GM21515 (cell line): Measurements from ENCODE around the gene WWP2.
"Not testable (repeated sequence)": the region's sequence is repeated elsewhere in the genome, so short reads cannot be mapped to it uniquely, and the experiment has no call there.

ENCODE experiments used
- ATAC-seq: cut with Tn5 transposase; IDR thresholded peaks from one replicate; pipeline ENCODE4 v1.9.1; 2021; ENCODE audit not compliant: unreplicated experiment

The WWP2 gene

DNA sequence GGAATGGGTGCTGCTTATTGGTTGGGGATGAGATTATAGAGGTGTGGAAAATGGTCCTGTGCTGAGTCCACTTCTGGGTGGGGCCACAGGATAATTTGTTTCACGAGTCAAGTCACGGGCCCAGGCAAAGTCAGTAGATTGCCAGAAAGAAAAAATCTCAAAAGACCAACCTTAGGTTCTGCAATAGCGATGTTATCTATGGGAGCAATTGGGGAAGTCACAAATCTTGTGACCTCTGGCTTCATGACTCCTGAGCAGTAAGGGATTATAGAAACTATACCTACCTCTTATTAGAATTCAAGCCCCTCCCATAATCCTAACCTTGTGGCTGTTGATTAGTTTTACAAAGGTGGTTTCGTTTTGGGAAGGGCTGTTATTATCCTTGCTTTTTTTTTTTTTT is 31.4 kb downstream of the WWP2 start:
- ATAC-seq = no peak

DNA sequence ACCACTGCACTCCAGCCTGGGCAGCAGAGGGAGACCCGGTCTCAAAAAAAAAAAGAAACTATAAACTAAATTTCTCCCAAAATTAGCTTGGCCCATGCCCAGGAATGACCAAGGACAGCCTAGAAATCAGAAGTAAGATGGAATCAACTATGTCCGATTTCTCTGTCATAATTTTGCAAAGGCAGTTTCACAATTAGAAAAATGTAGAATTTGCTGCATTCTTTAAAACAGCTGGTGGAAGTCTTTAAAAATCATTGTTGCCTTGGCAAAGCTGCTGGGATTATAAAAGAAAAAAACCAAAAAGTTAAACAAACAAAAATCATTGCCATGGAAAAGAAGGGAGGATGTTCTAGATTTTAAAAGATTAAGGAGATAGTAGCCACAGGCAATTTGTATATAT is 32.4 kb downstream of the WWP2 start:
- ATAC-seq = no peak

DNA sequence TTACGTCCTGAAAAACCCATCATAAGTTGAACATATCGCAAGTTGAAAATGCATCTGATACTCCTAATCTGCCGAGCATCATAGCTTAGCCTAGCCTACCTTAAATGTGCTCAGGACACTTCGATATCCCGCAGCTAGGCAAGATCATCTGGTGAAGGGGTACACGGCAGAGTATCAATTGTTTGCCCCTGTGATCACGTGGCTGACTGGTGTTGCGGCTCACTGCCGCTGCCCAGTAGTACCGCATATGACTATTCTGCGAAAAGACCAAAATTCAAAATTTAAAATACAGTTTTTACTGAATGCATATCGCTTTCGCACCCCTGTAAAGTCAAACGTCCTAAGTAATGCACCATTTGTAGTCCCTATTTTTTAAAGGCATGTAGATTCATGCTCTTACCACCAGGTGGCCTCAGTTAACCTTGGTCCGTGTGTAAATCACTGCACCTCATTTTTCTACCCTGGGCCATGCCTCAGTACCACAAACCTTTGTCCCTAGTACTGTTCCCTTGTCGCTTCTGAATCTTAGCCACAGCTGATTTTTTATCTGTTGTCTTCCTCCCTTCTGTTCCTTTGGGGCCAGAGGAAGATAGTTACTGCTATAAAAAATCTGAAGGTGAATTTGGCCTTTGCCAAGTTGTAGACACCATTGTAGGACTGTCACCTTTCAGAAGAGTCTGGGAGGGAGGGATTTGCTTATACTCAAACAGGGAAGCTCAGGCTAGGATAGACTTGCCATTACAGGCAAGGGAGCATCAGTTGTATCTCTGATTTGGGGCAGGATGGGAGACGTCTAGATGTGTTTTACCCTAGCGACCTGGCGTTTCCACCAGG is 34.4 kb downstream of the WWP2 start:
- no peak for ATAC-seq

DNA sequence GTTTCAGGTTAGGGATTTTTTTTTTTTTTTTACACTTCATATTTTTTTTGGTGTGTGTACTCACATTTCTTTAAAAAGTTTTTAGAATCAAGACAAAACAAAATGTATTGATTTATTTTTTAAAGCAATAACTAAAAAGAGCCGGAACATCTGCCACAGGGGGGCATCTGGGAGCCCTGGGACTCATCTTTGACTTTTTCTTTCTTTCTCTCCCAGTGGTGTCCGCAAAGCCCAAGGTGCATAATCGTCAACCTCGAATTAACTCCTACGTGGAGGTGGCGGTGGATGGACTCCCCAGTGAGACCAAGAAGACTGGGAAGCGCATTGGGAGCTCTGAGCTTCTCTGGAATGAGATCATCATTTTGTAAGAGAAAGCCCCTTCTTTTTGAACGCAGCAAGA is 36.3 kb downstream of the WWP2 start:
- ATAC-seq = no peak

DNA sequence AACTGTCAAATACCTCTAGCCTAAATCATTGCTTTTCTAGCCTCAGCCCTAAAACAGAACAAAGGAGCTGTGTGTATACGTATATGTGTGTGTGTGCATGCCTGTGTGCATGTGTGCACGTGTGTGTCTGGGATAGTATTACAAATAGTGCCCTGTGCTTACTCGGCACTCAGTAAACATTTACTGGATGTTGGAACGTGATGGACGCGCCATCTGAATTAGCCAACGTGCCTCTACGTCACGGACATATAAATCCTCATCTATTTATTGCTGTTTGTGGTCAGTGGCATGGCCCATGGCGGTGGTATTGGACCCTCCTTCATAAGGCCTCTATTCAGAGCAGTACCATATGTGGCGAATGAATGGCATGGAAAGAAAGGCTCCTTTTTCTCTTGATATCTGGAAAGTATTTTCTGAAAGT is 37.5 kb downstream of the WWP2 start:
- no peak for ATAC-seq

DNA sequence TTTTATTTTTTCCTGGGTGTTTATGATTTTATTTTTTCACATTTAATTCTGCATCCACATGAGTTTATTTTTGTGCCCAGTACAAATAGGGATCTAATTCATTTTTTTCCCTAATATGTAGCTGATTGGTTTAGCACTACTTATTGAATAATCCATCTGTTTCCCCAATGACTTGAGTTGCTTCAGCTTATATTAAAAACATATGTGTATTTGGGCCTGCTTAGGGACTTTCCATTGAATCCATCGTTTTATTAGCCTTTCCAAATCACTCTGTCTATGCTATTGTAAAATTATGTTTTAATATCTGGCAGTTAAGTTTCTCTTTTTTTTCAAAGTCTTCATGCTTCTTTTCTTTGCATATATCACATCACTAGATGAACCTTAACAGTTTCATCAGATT is 42.2 kb downstream of the WWP2 start:
- no peak for ATAC-seq

DNA sequence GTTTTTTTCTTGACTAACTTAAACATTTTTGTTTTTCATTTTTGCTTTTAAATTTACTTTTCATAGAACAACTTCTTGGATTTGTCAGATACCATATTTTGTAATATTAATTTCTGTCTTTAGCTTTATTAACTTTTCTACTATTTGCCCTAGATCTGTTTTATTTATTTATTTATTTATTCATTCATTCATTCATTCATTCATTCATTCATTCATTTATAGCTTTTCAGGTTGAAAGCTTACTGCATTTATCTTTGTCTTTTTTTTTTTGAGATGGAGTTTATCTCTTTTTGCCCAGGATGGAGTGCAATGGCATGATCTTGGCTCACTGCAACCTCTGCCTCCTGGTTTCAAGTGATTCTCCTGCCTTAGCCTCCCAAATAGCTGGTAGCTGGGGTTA is 44.6 kb downstream of the WWP2 start:
- not testable (repeated sequence) for ATAC-seq

DNA sequence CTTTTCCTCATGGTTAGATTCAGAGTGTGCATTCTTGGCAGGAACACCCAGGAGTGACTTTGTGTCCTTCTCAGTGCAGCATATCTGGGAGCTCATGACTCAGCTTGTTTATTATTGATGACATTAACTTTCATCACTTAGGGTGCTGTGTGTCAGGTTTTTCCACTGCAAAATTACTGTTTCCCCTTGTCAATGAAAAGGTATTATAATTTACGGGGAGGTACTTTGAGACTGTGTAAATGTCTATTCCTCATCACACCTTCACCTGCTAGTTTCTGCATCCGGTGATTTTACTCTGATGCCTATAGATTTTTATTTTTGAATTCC is 50.5 kb downstream of the WWP2 start:
- no peak for ATAC-seq

DNA sequence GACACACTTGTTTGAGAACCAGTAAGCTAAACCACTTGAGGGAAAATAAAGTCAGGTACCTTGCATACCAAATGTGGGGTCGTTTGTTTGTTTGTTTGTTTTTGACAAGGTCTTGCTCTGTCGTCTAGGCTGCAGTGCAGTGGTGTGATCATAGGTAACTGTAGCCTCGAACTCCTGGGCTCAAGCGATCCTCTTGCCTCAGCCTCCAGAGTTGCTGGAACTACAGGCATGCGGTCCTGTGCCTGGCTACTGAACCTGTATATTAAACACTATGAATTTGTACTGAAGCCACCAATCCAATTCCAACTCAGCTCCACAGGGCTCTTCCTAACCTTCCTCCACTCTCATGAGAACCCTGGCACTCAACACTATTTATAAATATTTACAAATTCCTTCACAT is 51.9 kb downstream of the WWP2 start:
- no peak for ATAC-seq

DNA sequence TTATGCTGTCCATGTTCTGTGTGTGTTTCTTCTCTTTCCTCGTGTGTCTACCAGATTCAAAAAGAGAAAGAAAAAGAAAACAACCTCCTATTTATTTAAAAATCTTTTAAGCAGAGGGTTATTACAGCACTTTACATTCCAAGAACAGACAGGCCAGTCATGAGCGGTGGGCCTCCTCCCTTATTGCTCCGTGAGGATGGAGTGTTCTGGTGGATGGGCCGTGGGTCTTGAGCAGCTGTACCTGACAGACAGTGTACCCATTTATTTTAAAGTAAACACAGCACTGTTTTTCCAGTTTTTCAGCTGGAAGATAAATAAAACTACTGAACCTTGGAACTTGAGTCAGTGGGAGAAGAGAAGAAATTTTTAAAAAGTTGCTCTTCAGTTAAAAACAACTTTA is 52.4 kb downstream of the WWP2 start:
- ATAC-seq = no peak

DNA sequence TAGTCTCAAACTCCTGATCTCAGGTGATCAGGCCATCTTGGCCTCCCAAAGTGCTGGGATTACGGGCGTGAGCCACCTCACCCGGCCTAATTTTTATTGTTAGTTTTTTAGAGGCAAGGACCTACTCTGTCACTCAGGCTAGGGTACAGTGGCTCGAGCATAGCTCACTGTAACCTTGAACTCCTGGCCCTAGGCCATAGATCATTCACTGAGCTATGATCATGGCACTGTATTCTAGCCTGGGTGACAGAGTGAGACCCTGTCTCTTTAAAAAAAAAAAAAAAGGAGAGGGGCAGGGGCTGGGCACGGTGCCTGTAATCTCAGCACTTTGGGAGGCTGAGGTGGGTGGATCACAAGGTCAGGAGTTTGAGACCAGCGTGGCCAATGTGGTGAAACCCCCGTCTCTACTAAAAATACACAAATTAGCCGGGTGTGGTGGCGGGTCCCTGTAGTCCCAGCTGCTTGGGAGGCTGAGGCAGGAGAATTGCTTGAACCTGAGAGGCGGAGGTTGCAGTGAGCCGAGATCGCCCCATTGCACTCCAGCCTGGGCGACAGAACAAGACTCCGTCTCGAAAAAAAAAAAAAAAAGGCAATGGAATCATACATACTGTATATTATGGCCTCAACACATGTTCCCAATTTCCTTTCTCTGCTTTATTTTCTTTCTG is 53.2 kb downstream of the WWP2 start:
- not testable (repeated sequence) for ATAC-seq

DNA sequence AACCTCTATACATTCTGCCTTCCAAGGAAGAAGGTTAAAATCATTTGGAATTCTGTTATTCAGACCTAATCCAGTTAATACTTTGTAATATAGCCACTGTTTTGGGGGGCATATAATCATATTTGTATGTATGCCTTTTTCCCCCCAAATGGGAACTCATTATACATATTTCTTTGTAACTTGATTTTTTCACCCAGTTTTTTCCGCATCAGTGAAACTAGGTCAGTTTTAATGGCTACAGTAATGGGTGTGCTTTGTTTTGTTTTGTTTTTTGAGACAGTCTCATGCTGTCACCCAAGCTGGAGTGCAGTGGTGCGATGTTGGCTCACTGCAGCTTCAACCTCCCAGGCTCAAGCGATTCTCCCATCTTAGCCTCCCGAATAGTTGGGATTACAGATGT is 54.9 kb downstream of the WWP2 start:
- ATAC-seq = no peak

DNA sequence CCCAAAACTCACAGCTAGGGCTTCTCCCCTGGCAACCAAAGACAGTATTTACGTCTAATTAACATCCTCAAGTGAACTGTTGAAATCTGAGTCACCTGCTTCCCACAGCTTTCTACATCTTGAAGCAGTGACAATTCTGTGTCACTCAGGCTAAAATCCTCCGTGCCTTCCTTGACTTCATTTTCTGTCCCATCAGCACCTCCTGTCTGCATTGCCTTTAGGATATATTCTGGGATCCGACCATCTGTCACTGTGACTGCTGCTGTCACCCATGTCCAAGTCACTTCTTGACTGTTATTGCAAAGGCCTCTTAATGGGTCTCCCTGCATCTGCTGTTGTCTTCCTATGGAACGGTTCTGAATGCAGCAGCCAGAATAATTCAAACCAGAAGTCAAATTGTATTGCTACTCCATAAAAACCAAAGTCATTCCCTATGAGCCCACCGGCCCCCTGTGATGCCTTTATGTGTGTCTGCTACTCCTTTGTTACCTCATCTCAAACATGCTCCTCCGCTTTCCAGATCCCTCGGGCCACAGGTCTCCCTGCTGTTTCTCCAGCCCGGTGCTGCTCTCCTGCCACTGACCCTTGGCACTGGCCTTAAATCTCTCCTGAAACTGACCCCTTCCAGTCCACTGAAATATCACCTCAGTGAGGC is 56.9 kb downstream of the WWP2 start:
- ATAC-seq = no peak

DNA sequence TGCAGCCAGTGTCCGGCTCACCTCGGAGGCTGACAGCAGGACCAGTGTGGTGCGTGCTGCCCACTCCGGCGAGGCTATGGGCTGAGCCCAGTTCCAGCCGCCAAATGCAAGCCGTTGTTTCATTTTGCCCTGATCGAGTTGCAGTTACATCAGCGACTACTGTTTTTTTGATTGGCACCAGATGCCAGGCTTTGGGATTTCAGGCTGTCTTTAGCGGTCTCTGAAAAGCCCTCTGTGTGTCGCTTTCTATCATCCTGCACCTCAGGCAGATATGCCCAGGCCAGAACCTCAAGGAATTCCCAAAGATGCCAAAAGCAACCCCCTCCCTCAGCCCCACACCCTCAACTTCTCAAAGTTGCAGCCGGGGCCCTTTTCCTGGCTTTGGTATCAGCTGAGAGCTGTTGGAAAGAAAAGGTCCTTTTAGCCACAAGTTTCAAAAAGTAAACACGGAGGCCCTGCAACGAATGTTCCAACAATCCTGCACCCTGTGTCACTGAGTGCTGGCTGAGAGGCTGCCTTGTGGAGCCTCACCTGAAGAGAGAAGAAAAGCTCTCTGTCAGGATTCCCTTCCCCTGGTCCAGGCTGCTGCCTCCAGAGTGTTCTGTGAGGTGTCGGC is 58.9 kb downstream of the WWP2 start:
- no peak for ATAC-seq

DNA sequence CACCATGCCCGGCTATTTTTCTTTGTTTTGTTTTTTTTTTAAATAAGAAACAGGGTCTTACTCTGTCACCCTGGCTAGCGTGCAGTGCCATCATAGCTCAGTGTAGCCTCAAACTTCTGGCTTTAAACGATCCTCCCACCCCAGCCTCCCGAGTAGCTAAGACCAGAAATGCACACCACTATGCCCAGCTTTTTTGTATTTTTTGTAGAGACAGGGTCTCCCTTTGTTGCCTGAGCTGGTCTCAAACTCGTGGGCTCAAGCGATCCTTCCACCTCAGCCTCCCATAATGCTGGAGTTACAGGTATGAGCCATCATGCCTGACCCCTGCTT is 59.7 kb downstream of the WWP2 start:
- no peak for ATAC-seq

DNA sequence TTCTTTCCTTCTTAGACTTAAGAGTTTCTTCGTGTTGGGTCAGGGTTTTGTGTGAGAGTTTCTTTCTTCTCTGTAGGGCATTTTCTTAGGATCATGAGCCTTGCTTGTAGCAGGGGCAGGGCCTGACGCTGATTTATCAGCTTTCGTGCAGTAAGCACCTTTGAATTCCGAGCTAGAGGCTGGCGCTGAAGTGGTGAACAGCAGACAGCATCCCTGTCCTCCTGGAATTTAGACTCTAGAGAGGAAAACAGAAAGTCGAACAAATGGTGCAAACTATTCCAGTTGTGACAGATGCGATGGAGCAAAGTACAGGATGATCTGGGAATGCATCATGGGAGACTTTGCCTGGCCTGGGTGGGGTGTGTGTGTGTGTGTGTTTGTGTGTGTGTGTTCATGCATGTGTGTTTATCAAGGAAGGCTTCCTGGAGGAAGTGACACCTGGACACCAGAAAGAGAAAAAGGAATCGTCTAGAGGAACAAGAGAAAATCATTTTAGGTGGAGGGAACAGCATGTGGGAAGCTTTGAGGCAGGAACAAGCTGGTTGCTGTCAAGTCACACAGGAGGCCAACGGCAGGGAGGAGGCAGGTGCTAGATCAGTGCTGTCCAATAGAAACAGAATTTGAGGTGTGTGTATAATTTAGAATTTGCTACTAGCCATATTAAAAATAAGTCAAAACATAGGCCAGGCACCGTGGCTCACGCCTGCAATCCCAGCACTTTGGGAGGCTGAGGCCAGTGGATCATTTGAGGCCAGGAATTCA is 60.2 kb downstream of the WWP2 start:
- ATAC-seq = no peak

DNA sequence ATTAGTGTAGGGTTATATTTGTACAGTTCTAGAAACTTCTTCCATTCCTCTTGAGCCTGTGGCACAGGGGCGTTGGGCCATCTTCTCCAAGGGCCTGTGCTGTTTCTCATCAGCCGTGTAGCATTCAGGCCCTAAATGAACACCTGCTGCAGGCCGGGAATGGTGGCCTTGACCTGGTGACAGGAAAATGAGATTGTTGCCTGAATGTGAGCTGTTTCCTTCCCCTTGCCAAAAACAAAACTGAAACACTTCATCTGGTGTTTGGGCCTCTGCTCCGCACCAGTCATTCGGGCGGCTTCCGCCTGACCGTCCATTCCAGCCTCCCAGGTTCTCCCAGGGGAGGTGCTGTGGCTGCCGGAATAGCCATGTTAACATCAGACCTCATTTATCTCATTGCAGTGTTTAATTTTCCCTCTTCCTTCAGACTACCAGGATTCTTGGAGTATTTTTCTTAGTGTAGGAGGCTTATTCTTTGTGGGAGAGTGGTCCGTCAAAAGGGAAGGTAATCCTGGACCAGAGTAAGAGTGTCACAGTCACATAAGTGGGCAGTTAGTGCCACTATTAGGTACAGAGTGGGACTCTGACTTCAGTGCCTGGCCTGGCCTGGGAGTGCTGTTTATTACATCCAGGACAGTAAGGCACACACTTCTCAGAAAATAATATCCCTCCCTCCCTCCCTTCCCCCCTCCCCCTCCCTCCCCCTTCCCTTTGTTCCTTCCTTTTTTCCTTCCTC is 61.9 kb downstream of the WWP2 start:
- peak; percentile 86 for ATAC-seq

DNA sequence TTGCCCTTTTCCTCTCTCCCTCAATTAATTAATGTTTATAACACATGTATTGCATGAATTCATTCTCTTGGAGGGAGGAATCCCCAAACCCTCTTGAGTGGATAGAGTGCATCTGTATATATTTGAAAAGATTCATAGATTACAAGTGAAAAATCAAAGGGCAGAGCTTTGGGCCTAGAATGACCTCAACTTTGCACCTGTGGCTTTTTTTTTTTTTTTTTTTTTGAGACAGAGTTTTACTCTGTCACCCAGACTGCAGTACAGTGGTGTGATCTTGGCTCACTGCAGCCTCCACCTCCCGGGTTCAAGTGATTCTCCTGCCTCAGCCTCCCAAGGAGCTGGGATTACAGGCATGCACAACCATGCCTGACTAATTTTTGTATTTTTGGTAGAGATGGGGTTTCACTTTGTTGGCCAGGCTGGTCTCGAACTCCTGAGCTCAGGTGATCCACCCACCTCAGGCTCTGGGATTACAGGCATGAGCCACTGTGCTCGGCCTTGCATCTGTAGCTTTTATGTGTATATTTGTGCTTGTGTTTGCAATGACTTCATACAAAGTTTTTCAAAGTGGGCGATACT is 62.5 kb downstream of the WWP2 start:
- not testable (repeated sequence) for ATAC-seq

DNA sequence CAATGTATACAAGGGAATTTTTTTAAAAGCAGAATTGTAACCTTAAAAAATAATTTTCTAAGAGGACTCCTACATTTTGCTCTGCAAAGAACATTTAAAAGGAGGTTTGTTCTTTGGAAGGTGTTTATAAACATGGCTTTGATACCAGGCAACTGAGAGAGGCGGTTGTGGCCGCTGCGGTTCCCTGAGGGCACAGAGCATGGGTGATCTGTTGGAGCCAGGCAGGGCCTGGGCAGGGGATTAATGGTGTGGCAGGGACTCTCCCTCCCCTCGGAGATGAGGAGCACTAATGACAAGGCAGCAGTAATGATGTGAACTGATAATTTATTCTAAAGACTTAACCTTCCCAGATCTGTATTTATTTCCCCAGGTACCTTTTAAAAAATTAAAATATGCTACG is 65.4 kb downstream of the WWP2 start:
- ATAC-seq = no peak

DNA sequence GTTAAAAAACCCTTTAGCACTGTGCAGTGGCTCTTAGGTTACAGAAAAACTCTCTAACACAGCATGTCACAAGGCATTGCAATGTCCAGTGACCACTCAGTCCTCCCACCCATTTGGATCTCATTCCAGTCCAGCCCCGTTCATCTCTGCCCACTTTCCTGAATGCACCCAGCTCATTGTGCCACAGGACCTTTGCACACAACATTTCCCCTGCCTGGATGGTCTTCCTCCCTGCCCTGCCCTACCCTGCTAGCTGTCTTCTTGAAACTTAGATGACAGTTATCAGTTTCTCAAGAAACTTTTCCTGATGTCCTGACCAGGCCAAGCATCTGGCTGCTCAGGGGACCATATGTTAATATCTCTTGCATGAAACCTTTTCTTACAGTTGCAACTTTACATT is 67.2 kb downstream of the WWP2 start:
- ATAC-seq = no peak
